Smooth muscle cell (in vitro differentiated cells): Measurements from ENCODE around the gene CCDC88B. TPM values are rescaled to one million over a fixed set of nuclear protein-coding genes. Genes with fewer than 3 reads are reported as not detected.

Experiments used
- DNase-seq: peaks from one replicate; lab custom pipeline; 2025; ENCODE audit not compliant: unreplicated experiment; lab: John Stamatoyannopoulos, UW
- H2AFZ ChIP-seq: fragments of 200-600 bp; sonication (generic); 2 replicates; pipeline ENCODE4 v1.6.0; 2016; ENCODE audit warnings: antibody characterized with exemption, low read depth, mild to moderate bottlenecking
- H3F3A ChIP-seq: fragments of 200-600 bp; sonication (generic); 2 replicates; pipeline ENCODE4 v1.6.0; 2017; ENCODE audit warnings: antibody characterized with exemption, low read depth
- H3K27ac ChIP-seq: fragments of 200-600 bp; sonication (generic); 2 replicates; pipeline ENCODE4 v1.5.1; 2016; ENCODE audit warnings: low read depth, mild to moderate bottlenecking
- H3K27me3 ChIP-seq: fragments of 200-600 bp; sonication (generic); 2 replicates; pipeline ENCODE4 v1.6.1; 2016; ENCODE audit warnings: low read depth, mild to moderate bottlenecking
- H3K36me3 ChIP-seq: fragments of 200-600 bp; sonication (generic); 2 replicates; pipeline ENCODE4 v1.5.1; 2016; ENCODE audit warnings: low read depth
- H3K4me1 ChIP-seq: fragments of 200-600 bp; sonication (generic); 2 replicates; pipeline ENCODE4 v1.5.1; 2016; ENCODE audit warnings: low read depth
- H3K4me2 ChIP-seq: fragments of 200-600 bp; sonication (generic); 2 replicates; pipeline ENCODE4 v1.6.0; 2016; ENCODE audit warnings: mild to moderate bottlenecking
- H3K4me3 ChIP-seq: fragments of 200-600 bp; sonication (generic); 2 replicates; pipeline ENCODE4 v1.5.1; 2016; ENCODE audit warnings: mild to moderate bottlenecking
- H3K79me2 ChIP-seq: fragments of 200-600 bp; sonication (generic); 2 replicates; pipeline ENCODE4 v1.6.0; 2016; ENCODE audit warnings: low read depth, mild to moderate bottlenecking
- H3K9ac ChIP-seq: fragments of 200-600 bp; sonication (generic); 2 replicates; pipeline ENCODE4 v1.6.0; 2016; ENCODE audit warnings: low read depth
- H3K9me3 ChIP-seq: fragments of 200-600 bp; sonication (generic); replicated peaks from 2 replicates; pipeline ENCODE4 v1.5.1; 2016; ENCODE audit warnings: low read depth
- H4K20me1 ChIP-seq: fragments of 200-600 bp; sonication (generic); 2 replicates; pipeline ENCODE4 v1.6.0; 2016; ENCODE audit warnings: low read depth
- WGBS: methylation state at CpG from one replicate; pipeline ENCODE4 v1.1.7; 2016; ENCODE audit warnings: low lambda C conversion rate; 5-methylcytosine and 5-hydroxymethylcytosine counted together
- polyA plus RNA-seq: library from polyadenylated mRNA; unstranded; fragments of >200 nt; fragmentation: Nextera tagmentation; extraction: Ambion mirVana; gene quantifications from 2 replicates; pipeline ENCODE4 v1.2.1, GENCODE V29; 2016
- total RNA-seq: library from RNA; depleted of rRNA; stranded (reverse); fragments of >200 nt; gene quantifications from 2 replicates; pipeline ENCODE4 v1.2.3, GENCODE V29; 2014
- TF ChIP-seq, protein P1 (sequence below): fragments of 200-600 bp; sonication (generic); IDR thresholded peaks from 2 replicates; pipeline ENCODE4 v1.5.1; 2017; ENCODE audit warnings: borderline replicate concordance, mild to moderate bottlenecking, antibody characterized with exemption; ENCODE audit not compliant: insufficient read depth, poor library complexity, severe bottlenecking

The CCDC88B gene
- total and polyA plus RNA-seq, 2 experiments from 2014 or later: 0.22 to 2.2 TPM

DNA sequence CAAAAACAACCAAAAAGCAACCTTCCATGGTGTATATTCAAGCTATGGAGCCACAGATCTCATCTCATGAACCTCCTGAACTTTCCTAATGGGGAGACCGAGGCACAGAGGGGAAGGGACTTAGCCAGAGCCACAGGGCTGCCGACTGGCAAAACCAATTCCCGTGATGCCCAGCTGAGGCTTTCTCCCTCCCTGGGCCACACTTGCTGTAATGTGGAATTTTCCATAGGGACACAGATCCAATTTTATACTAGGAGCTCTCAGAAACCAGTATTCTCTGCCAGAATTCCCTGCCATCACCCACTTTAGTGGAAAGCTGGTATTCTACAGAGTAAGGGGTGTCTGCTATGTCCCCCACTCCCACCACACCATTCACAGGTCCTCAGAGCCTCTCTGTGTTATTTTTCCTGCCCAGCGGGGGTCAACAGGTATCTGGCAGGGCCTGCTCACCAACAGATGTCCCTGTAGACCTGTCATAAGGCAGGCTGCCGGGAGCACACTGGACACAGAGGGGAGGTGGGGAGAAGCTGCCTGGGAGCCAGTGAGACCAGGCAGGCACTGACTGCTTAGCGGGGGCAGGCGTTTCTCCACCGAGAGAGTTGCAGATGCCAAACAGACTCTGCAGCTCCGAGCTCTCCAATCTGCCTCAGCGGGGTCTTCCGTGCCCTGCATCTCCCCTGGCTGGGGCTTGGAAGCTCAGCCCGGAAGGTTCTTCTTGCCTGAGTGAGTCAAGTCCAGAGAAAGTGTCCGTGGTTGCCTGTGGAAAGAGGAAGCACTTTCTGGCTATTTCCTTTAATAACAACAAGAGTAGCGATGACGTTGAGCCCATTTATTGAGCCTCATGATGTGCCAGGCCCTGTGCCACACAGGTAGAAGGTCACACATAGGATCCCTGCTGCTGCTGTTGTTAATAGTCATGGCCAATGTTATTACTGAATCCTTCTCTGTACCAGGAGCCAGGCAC, 45.3 kb downstream of the CCDC88B start:
- TF ChIP-seq, protein P1, sequence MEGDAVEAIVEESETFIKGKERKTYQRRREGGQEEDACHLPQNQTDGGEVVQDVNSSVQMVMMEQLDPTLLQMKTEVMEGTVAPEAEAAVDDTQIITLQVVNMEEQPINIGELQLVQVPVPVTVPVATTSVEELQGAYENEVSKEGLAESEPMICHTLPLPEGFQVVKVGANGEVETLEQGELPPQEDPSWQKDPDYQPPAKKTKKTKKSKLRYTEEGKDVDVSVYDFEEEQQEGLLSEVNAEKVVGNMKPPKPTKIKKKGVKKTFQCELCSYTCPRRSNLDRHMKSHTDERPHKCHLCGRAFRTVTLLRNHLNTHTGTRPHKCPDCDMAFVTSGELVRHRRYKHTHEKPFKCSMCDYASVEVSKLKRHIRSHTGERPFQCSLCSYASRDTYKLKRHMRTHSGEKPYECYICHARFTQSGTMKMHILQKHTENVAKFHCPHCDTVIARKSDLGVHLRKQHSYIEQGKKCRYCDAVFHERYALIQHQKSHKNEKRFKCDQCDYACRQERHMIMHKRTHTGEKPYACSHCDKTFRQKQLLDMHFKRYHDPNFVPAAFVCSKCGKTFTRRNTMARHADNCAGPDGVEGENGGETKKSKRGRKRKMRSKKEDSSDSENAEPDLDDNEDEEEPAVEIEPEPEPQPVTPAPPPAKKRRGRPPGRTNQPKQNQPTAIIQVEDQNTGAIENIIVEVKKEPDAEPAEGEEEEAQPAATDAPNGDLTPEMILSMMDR: no peak

DNA sequence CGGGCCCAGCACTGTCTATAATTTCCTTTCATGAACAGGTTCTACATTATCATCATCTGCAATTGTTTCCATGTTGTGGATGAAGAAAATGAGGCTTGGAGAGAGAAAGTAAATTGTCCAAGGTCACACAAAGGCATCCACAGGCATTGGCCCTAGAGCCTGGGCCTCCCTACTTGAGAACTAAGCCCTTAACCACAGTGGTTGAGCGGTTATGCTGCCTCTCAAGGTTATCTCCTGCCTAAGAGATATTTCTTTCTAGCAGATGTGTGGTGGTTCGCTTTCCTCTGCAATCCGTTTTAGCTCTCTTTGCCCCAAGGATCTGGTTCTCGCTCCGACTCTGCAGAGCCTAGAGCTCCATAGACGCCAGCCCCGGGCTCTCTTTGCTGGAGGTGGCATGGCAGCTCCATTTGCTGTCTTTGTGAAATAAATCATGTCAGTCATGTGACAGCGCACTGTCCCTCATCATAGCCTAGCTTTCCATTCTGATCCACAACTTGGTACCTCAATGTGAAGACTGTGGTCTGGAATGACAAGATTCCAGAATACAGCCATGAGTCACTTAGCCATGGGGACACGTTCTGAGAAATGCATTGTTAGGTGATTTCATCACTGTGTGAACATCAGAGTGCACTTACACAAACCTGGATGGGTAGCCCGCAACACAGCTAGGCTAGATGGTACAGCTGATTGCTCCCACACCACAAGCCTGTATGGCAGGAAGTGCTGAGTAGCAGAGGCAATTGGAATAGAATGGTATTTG, 46.1 kb downstream of the CCDC88B start:
- DNase-seq: no peak
- 58% methylated on average over 11 of the region's 11 CpGs for WGBS
- no peaks in the 10 kb centered on the region for H3K79me2 ChIP-seq

More for the DNA sequence above, 45.3 kb downstream of the CCDC88B start:
- Histone ChIP-seq H2AFZ (no peak overlapping the region), H4K20me1 (no peaks in the 10 kb centered on the region), H3K4me3 (no peak overlapping the region), H3K79me2 (no peaks in the 10 kb centered on the region), H3K4me1 (no peaks in the 10 kb centered on the region), H3K36me3 (no peaks in the 10 kb centered on the region), H3K27ac (peak overlapping the region; percentile 49), H3K27me3 (no peaks in the 10 kb centered on the region), H3K9me3 (no peaks in the 10 kb centered on the region), H3K4me2 (no peak overlapping the region), H3K9ac (no peak overlapping the region), H3F3A (no peaks in the 10 kb centered on the region)
- no peak for DNase-seq
- WGBS: 83% methylated on average over 14 of the region's 15 CpGs

DNA sequence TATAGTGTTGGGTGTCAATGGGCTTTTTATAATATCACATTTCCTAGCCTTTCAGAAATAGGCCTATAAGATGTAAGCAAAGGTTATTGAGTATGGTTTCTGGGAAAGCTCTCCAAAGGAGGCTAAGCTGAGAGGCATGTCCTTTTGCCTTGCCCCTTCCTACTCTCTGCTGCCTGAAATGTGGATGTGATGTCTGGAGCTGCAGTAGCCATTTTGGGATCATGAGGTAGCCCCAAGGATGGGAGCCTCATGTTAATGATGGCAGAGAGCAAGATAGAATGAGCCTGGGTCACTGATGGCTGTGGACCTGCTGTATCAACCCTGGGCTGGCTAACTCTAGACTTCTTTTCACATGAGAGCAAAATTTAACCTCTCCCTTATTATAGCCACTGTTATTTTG, 47.9 kb downstream of the CCDC88B start:
- no peaks in the 10 kb centered on the region for H3K27me3 ChIP-seq

More for the DNA sequence above, 46.1 kb downstream of the CCDC88B start:
- H3K36me3 ChIP-seq: no peaks in the 10 kb centered on the region
- peak overlapping the region; percentile 5 for H3K4me2 ChIP-seq
- TF ChIP-seq, protein P1: no peak
- H3K9me3 ChIP-seq: no peaks in the 10 kb centered on the region
- H3K27me3 ChIP-seq: no peaks in the 10 kb centered on the region
- H3F3A ChIP-seq: no peaks in the 10 kb centered on the region
- H3K4me1 ChIP-seq: no peaks in the 10 kb centered on the region
- H3K4me3 ChIP-seq: no peak overlapping the region
- H2AFZ ChIP-seq: no peak overlapping the region
- H4K20me1 ChIP-seq: no peaks in the 10 kb centered on the region
- H3K9ac ChIP-seq: no peak overlapping the region
- peak overlapping the region; percentile 49 for H3K27ac ChIP-seq

More for the DNA sequence above, 47.9 kb downstream of the CCDC88B start:
- Histone ChIP-seq H3K4me2 (no peak overlapping the region), H3K27ac (no peak overlapping the region), H4K20me1 (no peaks in the 10 kb centered on the region), H3K79me2 (no peaks in the 10 kb centered on the region), H3K9ac (no peak overlapping the region), H3K4me3 (no peak overlapping the region), H3K9me3 (no peaks in the 10 kb centered on the region), H2AFZ (no peak overlapping the region), H3K4me1 (no peaks in the 10 kb centered on the region), H3F3A (no peaks in the 10 kb centered on the region), H3K36me3 (no peaks in the 10 kb centered on the region)
- no peak for DNase-seq
- TF ChIP-seq, protein P1: no peak
